Fibroblast of peridontal ligament (primary cell): Measurements from ENCODE around the gene ZBTB11.
"Not testable (repeated sequence)": the region's sequence is repeated elsewhere in the genome, so short reads cannot be mapped to it uniquely, and the experiment has no call there.

Source experiments
- DNase-seq: peaks from one replicate; pipeline ENCODE4 v3.0.0-alpha.2; 2010; ENCODE audit errors: extremely low read depth

Gene ZBTB11

DNA sequence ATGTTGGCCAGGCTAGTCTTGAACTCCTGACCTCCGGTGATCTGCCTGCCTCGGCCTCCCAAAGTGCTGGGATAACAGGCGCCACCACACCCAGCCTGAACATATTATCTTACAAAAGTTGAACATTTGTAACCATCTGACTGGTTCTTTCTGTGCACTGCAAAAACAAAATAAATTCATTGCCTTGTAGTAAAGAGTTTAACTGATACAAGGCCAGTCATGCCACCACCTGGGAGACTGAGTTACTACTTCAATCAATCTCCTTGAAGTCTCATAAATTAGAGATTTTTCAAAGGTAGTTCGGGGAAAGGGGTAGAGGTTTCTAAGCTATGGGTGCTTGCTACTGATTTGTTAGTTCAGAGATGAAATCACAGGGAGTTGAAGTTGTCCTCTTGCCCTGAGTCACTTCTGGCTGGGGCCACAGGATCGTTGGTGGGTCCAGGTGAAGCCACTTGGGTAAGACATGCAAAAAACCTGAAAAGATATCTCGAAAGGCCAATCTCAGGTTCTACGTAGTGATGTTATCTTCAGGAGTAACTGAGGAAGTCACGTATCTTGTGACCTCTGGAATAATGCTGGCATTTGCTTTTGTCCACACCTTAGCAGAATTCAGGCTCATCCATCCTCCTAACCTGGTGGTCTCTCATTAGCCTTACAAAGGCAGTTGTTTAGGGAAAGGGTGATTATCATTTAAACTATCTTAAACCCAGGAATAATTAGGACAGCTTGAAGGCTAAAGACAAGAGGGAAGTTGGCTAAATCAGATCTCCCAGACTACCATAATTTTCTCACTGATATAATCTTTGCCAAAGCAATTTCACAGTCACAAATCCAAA lies 33.7 kb downstream of the ZBTB11 start:
- no peak for DNase-seq

- no peak for DNase-seq
Measured at GRCh38 chr3:101642441-101642840, 34.5 kb downstream of the ZBTB11 start.

DNA sequence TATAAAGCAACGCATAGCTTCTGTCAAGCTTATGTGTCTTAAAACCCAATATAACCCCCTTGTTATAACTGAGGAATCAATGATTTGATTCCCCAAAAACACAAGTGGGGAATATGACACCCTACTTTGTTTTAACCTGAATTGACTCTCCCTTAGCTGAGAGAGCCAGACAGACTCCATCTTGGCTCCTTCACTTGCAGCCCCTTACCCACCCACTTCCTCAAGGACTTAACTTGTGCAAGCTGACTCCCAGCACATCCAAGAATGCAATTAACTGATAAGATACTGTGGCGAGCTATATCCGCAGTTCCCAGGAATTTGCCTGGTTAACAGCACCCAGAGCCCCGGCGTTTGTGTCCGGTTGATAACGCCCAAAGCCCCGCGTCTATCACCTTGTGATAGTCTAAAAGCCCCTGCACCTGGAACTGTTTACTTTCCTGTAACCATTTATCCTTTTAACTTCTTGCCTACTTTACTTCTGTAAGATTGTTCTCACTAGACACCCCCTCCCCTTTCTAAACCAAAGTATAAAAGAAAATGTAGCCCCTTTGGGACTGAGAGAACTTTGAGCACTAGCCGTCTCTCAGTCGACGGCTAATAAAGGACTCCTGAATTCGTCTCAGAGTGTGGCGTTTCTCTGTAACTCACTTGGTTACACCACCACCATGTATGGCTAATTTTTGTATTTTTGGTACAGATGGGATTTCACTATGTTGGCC lies 35.4 kb downstream of the ZBTB11 start:
- not testable (repeated sequence) for DNase-seq

GRCh38 chr3:101640256-101640655 lies 36.7 kb downstream of the ZBTB11 start:
- no peak for DNase-seq

GRCh38 chr3:101639280-101639963 lies 37.5 kb downstream of the ZBTB11 start:
- DNase-seq: no peak

GRCh38 chr3:101638261-101638745 lies 38.6 kb downstream of the ZBTB11 start:
- DNase-seq: no peak

GRCh38 chr3:101637451-101637850 lies 39.5 kb downstream of the ZBTB11 start:
- no peak for DNase-seq

DNA sequence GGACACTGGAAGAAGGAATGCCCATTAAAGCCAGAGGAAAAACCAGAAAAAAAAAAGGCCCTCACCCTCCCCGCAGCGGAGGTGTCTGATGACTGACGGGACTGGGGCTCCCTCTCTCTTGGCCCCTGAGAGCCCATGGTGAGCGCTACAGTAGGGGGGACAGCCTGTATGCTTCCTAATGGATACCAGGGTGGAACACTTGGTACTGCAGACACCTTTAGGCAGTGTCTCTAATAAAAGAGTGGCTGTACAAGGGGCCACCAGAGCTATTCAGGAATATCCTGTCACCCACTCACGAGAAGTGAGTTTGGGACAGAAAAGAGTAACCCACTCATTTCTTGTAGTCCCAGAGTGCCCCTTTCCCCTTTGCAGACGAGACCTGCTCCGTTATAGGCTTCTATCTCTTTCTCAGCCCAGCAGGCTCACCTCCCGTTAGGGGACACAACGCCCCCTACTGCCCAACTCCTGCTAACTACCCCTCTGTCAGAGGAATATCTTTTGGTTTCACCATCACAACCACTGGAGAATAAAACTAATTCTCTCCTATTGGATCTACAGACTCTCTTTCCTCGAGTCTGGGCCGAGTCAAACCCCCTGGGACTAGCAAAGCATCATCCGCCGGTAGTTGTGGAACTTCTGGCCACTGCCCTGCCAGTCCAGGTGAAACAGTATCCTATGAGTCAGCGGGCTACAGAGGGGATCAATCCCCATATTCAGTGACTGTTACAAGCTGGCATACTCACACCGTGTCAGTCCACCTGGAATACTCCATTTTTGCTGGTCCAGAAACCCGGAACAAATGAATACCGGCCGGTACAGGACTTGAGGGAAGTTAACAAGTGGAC lies 40.8 kb downstream of the ZBTB11 start:
- DNase-seq: peak; percentile 28

- DNase-seq: no peak
Measured at GRCh38 chr3:101635345-101635744, 41.6 kb downstream of the ZBTB11 start.

- DNase-seq: no peak
Measured at GRCh38 chr3:101634591-101635196, 42.2 kb downstream of the ZBTB11 start.

- no peak for DNase-seq
Measured at GRCh38 chr3:101633186-101633585, 43.7 kb downstream of the ZBTB11 start.

- no peak for DNase-seq
Measured at GRCh38 chr3:101632586-101632985, 44.3 kb downstream of the ZBTB11 start.

GRCh38 chr3:101631959-101632358 lies 45.0 kb downstream of the ZBTB11 start:
- DNase-seq: not testable (repeated sequence)

GRCh38 chr3:101631098-101631796 lies 45.7 kb downstream of the ZBTB11 start:
- no peak for DNase-seq

- DNase-seq: no peak
Measured at GRCh38 chr3:101629219-101629618, 47.7 kb downstream of the ZBTB11 start.

- no peak for DNase-seq
Measured at GRCh38 chr3:101625879-101626278, 51.1 kb downstream of the ZBTB11 start.

DNA sequence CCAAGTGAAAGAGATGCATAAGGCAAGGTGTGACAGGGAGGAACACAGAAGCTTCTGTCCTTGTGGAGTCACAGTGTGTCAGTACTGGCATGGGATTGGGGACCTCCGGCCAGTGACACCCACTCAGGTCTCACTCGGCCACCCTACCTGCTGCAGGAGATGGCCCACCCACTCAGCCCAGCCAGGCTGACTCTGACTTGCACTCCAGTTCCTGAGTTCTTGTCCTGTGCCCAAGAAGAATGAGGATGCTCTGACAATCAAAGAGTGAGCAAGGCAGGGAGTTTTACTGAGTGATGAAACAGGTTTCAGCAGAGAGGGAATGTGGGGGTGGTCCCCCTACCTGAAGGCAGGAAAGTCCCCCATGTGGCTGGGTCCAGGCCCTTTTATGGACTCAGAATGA lies 52.1 kb downstream of the ZBTB11 start:
- no peak for DNase-seq

DNA sequence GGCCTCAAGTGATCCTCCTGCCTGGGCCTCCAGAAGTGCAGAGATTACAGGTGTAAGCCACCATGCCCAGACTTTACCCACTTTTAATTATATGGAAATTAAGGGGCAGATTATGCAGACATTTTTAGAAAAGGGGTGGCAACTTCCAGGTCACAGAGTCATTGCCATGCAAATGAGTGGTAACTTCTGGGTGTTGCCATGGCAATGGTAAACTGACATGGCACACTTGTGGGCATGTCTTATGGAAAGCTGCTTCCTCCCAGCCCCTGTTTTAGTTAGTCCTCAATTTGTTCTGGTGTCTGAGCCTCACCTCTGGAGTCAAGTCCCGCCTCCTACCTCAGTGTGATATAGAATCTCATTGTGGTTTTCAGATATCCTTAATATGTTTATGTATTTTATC lies 53.3 kb downstream of the ZBTB11 start:
- no peak for DNase-seq

DNA sequence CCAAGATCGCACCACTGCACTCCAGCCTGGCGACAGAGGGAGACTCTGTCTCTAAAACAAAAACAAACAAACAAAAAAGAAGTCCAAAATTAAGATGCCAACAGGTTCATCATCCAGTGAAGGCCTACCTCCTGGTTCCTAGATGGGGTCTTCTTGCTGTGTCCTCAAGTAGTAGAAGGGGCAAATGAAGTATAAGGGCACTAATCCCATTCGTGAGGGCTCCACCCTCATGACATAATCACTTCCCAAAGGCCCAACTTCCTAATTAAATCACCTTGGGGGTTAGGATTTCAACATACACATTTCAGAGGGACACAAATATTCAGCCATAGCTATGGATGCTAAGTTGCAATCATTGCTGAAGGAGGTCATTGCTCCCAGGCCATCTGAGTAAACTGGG lies 57.2 kb downstream of the ZBTB11 start:
- no peak for DNase-seq

- DNase-seq: no peak
Measured at GRCh38 chr3:101618726-101619125, 58.2 kb downstream of the ZBTB11 start.
